ENCODE data around the gene TMEM60. TPM values are rescaled to one million over a fixed set of nuclear protein-coding genes. Genes with fewer than 3 reads are reported as not detected.

TMEM60 gene
- total and polyA plus RNA-seq, 2 donors from 2014 or later = 11.9 to 32.4 TPM

GRCh38 chr7:77759294-77759889 is 38.8 kb downstream of the TMEM60 start:
- peak; percentile 88 for TF ChIP-seq CTCF (IDR thresholded peaks at IDR 0.05; ENCODE audit: borderline replicate concordance, extremely low read depth, insufficient read depth)
- Histone ChIP-seq H3K4me1 (ENCODE audit: control insufficient read depth in 2 of 3, insufficient read depth in 2 of 3, low read depth in 1 of 3, low read length in 3 of 3) (peaks cover 0 to 26% (median 5%) of the 10 kb centered on the region in 3 donors), H3K27ac (ENCODE audit: low read depth in 2 of 2, low read length in 2 of 2) (no peak overlapping the region), H3K4me3 (ENCODE audit: low read length in 3 of 3) (peak overlapping the region in 1 of 3 donors; percentile 8), H3K27me3 (ENCODE audit: control insufficient read depth, insufficient read depth, low read length) (no peaks in the 10 kb centered on the region), H3K36me3 (ENCODE audit: control insufficient read depth in 2 of 3, insufficient read depth in 3 of 3, low read length in 3 of 3) (no peaks in the 10 kb centered on the region), H3K9me3 (ENCODE audit: control insufficient read depth in 2 of 3, insufficient read depth in 1 of 3, low read length in 3 of 3) (no peaks in the 10 kb centered on the region), H3K9ac (ENCODE audit: low read length in 3 of 3) (peak overlapping the region in 1 of 3 donors; percentile 53)
- DNase-seq = peak in 4 of 5 donors; percentile 58 to 78 (median 67)
- FAIRE-seq = peak; percentile 91
- intact Hi-C loops (cut with DNase I) = loop anchor here (5.0 kb wide), 1 partner anchor 102 kb away; no protein-coding TSS in a partner anchor

DNA sequence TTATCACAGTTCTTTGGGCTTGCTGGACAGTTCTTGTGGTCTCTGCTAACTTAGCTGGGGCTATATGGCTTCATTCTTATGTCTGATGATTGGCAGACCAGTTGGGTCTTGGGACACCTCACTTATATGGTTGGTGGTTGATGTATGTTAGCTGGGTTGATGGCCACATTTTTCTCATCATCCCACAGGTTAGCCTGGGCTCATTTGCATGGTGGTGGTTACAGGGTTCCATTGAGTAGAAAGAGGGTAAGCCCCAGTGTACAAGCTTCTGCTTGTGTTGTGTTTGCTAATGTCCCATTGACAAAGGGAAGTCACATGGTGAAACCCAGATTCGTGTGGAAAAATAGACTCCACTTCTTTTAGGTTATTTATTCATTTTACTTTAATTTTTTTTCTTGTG is 40.6 kb downstream of the TMEM60 start:
- FAIRE-seq = no peak
- Histone ChIP-seq H3K36me3 (ENCODE audit: control insufficient read depth in 2 of 3, insufficient read depth in 3 of 3, low read length in 3 of 3) (no peaks in the 10 kb centered on the region), H3K9ac (ENCODE audit: low read length in 3 of 3) (no peak overlapping the region), H3K4me3 (ENCODE audit: low read length in 3 of 3) (no peak overlapping the region), H3K27ac (ENCODE audit: low read depth in 2 of 2, low read length in 2 of 2) (no peak overlapping the region), H3K4me1 (ENCODE audit: control insufficient read depth in 2 of 3, insufficient read depth in 2 of 3, low read depth in 1 of 3, low read length in 3 of 3) (peaks cover 0 to 21% (median 2%) of the 10 kb centered on the region in 3 donors), H3K27me3 (ENCODE audit: control insufficient read depth, insufficient read depth, low read length) (no peaks in the 10 kb centered on the region), H3K9me3 (ENCODE audit: control insufficient read depth in 2 of 3, insufficient read depth in 1 of 3, low read length in 3 of 3) (no peaks in the 10 kb centered on the region)
- DNase-seq = no peak
- no peak for TF ChIP-seq CTCF (IDR thresholded peaks at IDR 0.05; ENCODE audit: borderline replicate concordance, extremely low read depth, insufficient read depth)
- intact Hi-C loops (cut with DNase I) = loop anchor here (5.0 kb wide), 1 partner anchor 100 kb away; no protein-coding TSS in a partner anchor

GRCh38 chr7:77753173-77753572 is 45.1 kb downstream of the TMEM60 start:
- Histone ChIP-seq H3K9me3 (ENCODE audit: control insufficient read depth in 2 of 3, insufficient read depth in 1 of 3, low read length in 3 of 3) (no peaks in the 10 kb centered on the region), H3K27ac (ENCODE audit: low read depth in 2 of 2, low read length in 2 of 2) (no peak overlapping the region), H3K4me3 (ENCODE audit: low read length in 3 of 3) (no peak overlapping the region), H3K36me3 (ENCODE audit: control insufficient read depth in 2 of 3, insufficient read depth in 3 of 3, low read length in 3 of 3) (no peaks in the 10 kb centered on the region), H3K9ac (ENCODE audit: low read length in 3 of 3) (no peak overlapping the region), H3K4me1 (ENCODE audit: control insufficient read depth in 2 of 3, insufficient read depth in 2 of 3, low read depth in 1 of 3, low read length in 3 of 3) (peaks cover 0 to 2% (median 0%) of the 10 kb centered on the region in 3 donors), H3K27me3 (ENCODE audit: control insufficient read depth, insufficient read depth, low read length) (no peaks in the 10 kb centered on the region)
- no peak for FAIRE-seq
- intact Hi-C loops (cut with DNase I) = no loop called here
- TF ChIP-seq CTCF (IDR thresholded peaks at IDR 0.05; ENCODE audit: borderline replicate concordance, extremely low read depth, insufficient read depth) = no peak
- no peak for DNase-seq

Data from kidney (tissue), 14 donors.